KMS-11 (cell line): Measurements from ENCODE around the gene OLIG1.

ENCODE experiments used
- H2AFZ ChIP-seq: fragments of 200-600 bp; sonication (generic); 2 replicates; pipeline ENCODE4 v1.6.1; 2016; ENCODE audit warnings: antibody characterized with exemption, mixed run types, low read depth
- H3K27ac ChIP-seq: fragments of 200-600 bp; sonication (generic); 2 replicates; pipeline ENCODE4 v1.6.1; 2016; ENCODE audit warnings: mild to moderate bottlenecking, mixed run types
- H3K27me3 ChIP-seq: fragments of 200-600 bp; sonication (generic); 2 replicates; pipeline ENCODE4 v1.6.1; 2017; ENCODE audit warnings: mild to moderate bottlenecking, low read depth, mixed run types, moderate library complexity; ENCODE audit not compliant: insufficient read depth
- H3K36me3 ChIP-seq: fragments of 200-600 bp; sonication (generic); 2 replicates; pipeline ENCODE4 v1.6.1; 2017; ENCODE audit warnings: mild to moderate bottlenecking, mixed run types; ENCODE audit not compliant: insufficient read depth
- H3K4me1 ChIP-seq: fragments of 200-600 bp; sonication (generic); 2 replicates; pipeline ENCODE4 v1.6.1; 2016; ENCODE audit warnings: mild to moderate bottlenecking, low read depth, mixed run types; ENCODE audit not compliant: poor library complexity, severe bottlenecking
- H3K4me2 ChIP-seq: fragments of 200-600 bp; sonication (generic); 2 replicates; pipeline ENCODE4 v1.7.0; 2016; ENCODE audit warnings: mild to moderate bottlenecking, mixed run types
- H3K4me3 ChIP-seq: fragments of 200-600 bp; sonication (generic); IDR thresholded peaks from 2 replicates; pipeline ENCODE4 v1.6.1; 2017; ENCODE audit warnings: low read depth, low read length, mixed read lengths; ENCODE audit not compliant: insufficient read depth
- H3K79me2 ChIP-seq: fragments of 200-600 bp; sonication (generic); 2 replicates; pipeline ENCODE4 v1.6.1; 2016; ENCODE audit warnings: low read depth, mixed run types; ENCODE audit not compliant: insufficient read depth
- H3K9ac ChIP-seq: fragments of 200-600 bp; sonication (generic); 2 replicates; pipeline ENCODE4 v1.6.1; 2016; ENCODE audit warnings: mild to moderate bottlenecking, mixed run types
- H4K20me1 ChIP-seq: fragments of 200-600 bp; sonication (generic); 2 replicates; pipeline ENCODE4 v1.6.1; 2016; ENCODE audit warnings: mild to moderate bottlenecking, mixed run types; ENCODE audit not compliant: insufficient read depth
- CTCF ChIP-seq: fragments of 200-600 bp; sonication (generic); conservative IDR thresholded peaks from 2 replicates; pipeline ENCODE4 v1.6.1; 2017; ENCODE audit warnings: low read depth, mild to moderate bottlenecking, antibody characterized with exemption, low read length, moderate library complexity, mixed read lengths

OLIG1 gene

GRCh38 chr21:33058957-33059356, 11.0 kb upstream of the OLIG1 start:
- no peak for TF ChIP-seq CTCF
- peaks cover 77% of the 10 kb centered on the region for H3K4me1 ChIP-seq
- peak overlapping the region; percentile 45; the same call in 1 of the 2 replicates for H2AFZ ChIP-seq
- H3K27ac ChIP-seq = peak overlapping the region; percentile 73
- no peaks in the 10 kb centered on the region for H3K79me2 ChIP-seq
- no peaks in the 10 kb centered on the region for H3K27me3 ChIP-seq
- H3K36me3 ChIP-seq = no peaks in the 10 kb centered on the region
- peak overlapping the region; percentile 12; the same call in 1 of the 2 replicates for H3K9ac ChIP-seq
- no peak overlapping the region for H3K4me3 ChIP-seq
- H4K20me1 ChIP-seq = no peaks in the 10 kb centered on the region
- peak overlapping the region; percentile 74 for H3K4me2 ChIP-seq

- H3K27ac ChIP-seq = peak overlapping the region; percentile 73
- no peak for TF ChIP-seq CTCF
- H4K20me1 ChIP-seq = no peaks in the 10 kb centered on the region
- peak overlapping the region; percentile 45; the same call in 1 of the 2 replicates for H2AFZ ChIP-seq
- H3K79me2 ChIP-seq = no peaks in the 10 kb centered on the region
- no peaks in the 10 kb centered on the region for H3K36me3 ChIP-seq
- H3K4me2 ChIP-seq = peak overlapping the region; percentile 74
- peaks cover 82% of the 10 kb centered on the region for H3K4me1 ChIP-seq
- no peaks in the 10 kb centered on the region for H3K27me3 ChIP-seq
- no peak overlapping the region for H3K4me3 ChIP-seq
- H3K9ac ChIP-seq = peak overlapping the region; percentile 12; the same call in 1 of the 2 replicates
Measured at GRCh38 chr21:33059380-33059841, 10.5 kb upstream of the OLIG1 start.

GRCh38 chr21:33061233-33061632, 8.7 kb upstream of the OLIG1 start:
- no peaks in the 10 kb centered on the region for H4K20me1 ChIP-seq
- H3K4me2 ChIP-seq = peak overlapping the region; percentile 74; the same call in 1 of the 2 replicates
- no peaks in the 10 kb centered on the region for H3K36me3 ChIP-seq
- TF ChIP-seq CTCF = no peak
- no peak overlapping the region for H3K9ac ChIP-seq
- no peaks in the 10 kb centered on the region for H3K79me2 ChIP-seq
- H3K27me3 ChIP-seq = no peaks in the 10 kb centered on the region
- H2AFZ ChIP-seq = no peak overlapping the region
- H3K27ac ChIP-seq = no peak overlapping the region
- peaks cover 98% of the 10 kb centered on the region for H3K4me1 ChIP-seq
- no peak overlapping the region for H3K4me3 ChIP-seq

GRCh38 chr21:33063375-33063883, 6.5 kb upstream of the OLIG1 start:
- Histone ChIP-seq H3K4me2 (peak overlapping the region; percentile 2; the same call in 1 of the 2 replicates), H3K27ac (no peak overlapping the region; the same call in 1 of the 2 replicates), H2AFZ (no peak overlapping the region), H3K9ac (no peak overlapping the region), H3K27me3 (no peaks in the 10 kb centered on the region), H4K20me1 (no peaks in the 10 kb centered on the region), H3K79me2 (no peaks in the 10 kb centered on the region), H3K4me3 (no peak overlapping the region), H3K36me3 (no peaks in the 10 kb centered on the region), H3K4me1 (peaks cover 98% of the 10 kb centered on the region)
- TF ChIP-seq CTCF = no peak
